ENCODE measurements around the gene GPC6.
"Not testable (repeated sequence)": the region's sequence is repeated elsewhere in the genome, so short reads cannot be mapped to it uniquely, and the experiment has no call there.

Gene GPC6

DNA sequence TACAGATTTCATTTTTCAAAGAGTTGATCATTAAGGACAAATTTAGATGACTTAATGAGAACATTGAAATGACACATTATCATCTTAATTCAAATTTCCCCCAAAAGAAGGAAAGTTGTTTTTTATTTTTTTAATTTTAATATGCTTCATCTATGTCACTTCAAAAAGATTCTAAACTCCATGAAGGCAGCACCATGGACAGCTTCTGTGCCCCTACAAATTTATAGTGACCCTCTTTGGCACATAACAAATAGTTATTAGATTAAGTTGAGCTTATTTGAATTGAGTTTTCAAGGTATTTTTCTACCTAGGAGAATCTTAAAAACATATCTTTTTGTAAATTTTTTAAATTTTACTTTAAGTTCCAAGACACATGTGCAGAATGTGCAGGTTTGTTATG is 1054.2 kb downstream of the GPC6 start:
- DNase-seq: no peak

DNA sequence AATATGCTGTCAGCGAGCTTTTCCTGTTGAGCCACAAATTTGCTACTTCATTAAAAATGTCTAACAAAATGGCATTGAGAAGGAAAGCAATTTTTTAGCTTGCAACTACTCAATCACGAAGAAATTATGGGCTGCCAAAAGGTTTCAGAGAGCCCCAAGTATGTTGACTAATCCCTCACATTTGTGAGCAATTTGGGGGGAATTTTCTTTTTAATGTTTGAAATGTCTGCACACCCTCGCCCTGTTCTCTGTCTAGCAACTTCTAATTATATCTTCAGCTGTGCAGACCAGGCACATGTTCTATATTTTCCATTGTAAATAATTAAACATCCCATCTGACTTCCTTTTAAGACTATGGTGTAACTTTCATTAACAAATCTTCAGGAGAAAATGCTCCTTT is 1060.0 kb downstream of the GPC6 start:
- no peak for DNase-seq

DNA sequence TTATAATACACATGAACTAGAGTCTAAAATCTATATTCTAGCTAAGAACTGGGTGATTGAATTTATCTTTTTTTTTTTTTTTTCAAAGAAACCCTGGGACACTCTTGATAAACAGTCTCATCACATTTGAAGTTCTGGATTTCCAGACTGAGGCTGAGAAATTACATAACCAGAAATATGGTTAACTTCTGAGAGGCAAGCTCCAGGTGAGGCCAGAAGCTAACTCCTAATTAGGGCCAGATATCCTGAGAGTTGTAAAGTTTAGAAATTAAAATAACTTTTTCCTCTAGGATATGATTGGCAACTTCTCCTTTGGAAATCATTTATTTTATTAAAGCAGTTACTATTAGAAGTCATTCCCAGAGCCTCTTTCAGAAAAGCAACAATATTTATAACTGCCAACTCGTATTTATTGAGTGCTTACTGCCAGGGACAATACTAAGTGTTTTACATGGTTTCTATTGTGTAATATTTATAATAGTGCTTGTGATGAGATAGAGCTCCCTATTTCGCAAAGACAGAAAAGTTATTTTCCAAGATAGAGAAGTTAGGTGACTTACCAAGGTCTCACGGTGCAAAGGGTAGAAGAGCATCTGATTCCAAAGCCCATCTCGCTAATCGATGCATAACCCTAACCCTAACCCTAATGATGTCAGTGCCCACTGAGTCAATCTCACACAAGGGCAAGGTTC is 1065.2 kb downstream of the GPC6 start:
- DNase-seq: no peak

DNA sequence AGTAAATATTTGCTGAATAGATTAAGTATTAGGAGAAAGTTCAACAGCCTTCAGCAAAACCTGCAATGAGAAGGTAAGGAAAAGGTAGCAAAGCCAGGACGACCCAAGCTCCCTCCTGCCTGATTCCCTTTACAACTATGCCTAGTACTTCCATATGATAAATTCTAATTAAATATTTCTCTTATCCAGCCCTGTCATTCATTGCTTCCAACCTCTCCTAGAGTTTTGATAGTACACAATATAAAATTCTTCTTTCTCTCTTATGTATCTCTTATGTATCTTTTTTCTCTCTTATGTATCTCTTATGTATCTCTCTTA is 1065.7 kb downstream of the GPC6 start:
- no peak for DNase-seq

DNA sequence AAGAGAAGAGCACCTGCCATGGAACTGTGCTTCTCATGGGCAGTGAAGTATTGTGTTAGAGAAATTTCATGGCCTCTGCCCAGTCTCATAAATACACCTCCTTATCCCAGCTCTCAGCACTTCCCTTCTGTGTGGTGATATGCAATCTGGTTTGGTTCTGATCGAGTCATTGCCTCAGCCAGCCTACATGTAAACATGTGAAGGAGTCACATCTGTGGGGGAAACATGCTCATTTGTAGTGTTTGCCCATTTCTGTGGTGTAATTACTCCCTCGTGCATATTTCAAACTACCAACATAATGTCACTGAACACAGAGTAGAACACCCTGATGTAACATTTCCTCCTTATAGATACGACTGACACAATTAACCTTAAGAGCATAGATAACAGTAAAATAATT is 1069.9 kb downstream of the GPC6 start:
- DNase-seq: no peak

DNA sequence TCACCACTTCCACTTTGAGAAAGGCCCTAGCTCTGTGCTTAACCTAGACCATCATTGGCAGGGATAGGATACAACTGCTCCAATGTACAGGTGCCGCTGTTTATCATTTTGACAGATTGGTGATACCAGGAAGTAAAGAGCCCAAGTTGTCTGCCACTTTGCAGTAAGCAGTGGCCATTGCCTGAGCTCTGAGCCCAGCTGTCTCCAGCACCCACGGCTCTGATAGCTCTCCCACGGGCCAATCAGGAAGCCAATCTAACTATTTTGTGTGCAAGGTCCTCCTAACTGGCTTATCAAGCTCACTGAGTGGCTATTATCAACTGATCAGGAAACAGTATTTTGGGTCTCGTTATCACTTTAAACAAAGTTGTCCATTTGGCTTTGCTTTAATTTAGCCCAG is 1071.7 kb downstream of the GPC6 start:
- no peak for DNase-seq

DNA sequence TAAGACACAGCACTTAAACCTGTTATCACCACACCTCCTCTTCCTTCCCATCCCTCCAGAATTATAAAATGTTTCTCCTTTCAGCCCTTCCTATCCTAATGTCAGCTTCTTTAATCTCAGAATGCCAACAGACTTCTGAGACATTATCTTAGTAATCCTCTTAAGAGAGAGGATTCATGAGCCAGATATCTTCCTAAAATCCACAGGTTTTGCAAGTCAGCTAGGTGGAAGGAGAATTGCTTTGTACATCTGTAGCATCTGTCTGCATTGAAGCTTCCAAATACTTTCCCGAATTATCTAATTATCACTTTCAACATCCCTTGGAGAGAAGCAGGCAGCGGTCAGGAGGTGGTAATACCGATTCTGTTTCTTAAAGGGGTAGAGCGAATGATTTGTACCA is 1073.8 kb downstream of the GPC6 start:
- DNase-seq: no peak

DNA sequence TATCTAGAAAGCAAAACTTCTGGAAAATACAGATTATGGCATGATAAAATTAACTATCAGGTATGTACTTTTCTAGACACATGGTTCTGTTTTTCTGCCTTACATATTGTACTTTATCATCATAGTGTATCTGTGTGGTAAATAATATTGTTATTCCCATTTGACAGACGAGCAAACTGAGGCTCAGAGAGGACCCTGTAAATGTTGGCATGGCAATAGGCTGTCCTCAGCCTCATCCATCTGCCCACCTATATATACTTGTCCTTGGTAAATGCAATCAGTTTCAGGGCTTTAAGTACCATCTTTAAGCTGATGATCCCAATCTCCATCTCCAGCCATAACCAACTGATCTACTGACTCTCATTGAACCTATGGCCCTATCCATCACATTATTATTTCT is 1074.9 kb downstream of the GPC6 start:
- DNase-seq: no peak

DNA sequence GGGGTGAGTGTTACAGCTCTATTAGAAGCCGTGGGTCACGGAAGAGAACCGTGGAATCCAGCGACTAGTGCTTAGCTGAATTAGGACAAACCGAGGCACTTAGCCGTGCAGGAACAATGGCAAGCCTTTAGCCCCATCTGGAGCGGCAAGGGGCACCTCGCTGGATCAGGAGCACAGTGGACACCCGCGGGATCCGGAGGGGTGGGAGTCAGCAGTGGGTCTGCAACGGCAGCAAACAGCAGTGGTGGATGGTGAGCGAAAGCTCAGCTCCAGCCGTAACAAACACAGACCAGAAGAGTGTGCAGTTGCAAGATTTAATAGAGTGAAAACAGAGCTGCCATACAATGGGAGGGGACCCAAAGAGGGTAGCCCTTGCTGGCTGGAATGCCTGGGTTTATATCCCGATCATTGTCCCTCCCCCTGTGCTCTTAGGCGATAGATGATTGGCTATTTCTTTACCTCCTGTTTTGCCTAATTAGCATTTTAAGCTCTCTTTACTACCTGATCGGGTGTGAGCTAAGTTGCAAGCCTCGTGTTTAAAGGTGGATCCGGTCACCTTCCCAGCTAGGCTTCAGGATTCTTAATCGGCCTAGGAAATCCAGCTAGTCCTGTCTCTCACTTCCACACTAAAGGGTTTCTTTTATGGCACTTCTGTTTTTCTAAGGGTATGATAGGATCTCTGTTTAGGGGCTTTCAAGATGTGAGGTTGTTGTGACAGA is 1076.4 kb downstream of the GPC6 start:
- DNase-seq: not testable (repeated sequence)

DNA sequence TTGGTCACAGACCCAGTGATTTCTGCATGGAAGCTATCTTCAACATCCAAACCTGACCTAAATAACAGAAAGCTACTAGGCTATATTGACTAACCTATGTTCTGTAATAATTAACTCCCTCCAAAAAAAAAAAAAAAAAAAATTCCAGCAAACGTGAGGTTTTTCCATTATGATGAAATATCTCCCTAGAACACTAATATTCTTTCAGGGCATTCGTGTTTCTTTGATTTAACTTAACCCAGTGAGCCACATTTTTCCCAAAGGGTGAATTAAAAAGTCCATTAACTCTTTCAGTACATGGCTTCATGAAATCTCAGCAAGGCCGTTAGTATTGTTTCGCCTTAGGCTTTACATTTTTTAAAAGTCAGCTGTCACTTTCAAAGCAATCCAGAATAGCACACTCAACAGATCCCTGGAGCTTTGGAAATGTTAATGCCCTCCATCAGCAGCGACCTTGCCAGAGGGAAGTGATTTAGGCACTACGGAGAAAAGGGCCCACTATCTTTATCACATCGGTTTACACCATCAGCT is 1077.1 kb downstream of the GPC6 start:
- DNase-seq: no peak

DNA sequence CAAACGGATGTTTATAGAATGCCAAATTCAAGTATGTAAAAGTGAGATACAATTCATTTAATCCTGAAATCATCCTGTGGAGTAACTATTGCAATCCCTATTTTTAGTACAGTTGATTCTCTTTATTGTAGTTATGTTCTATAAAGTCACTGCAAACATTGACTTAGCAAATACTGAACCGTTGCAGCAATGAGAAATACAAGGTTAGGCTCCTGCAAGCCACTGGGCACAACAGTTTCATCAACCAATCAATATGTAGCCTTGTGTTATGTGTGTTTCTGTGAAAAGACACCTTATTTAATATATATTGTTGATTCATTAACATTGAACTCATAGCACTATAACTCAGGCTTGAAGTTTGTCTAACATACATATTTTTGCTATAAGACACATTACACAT is 1078.4 kb downstream of the GPC6 start:
- no peak for DNase-seq

DNA sequence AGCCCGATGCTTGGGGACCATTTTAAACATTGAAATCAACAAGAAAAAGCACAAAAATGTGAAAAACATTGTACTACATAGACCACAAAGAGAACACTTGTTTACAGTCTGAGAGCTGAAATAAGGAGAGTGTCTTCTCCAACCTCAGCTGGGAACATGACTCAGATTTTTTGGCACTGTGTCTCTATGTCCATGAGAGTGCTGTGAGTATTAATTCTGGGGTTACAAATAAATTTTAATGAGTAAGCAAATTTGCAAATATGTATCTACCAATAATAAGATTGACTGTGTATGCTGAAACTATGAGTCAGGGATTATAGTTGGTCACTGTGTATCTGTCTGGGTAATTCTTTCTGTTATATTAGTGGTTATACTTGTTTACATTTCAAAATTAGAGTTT is 1078.9 kb downstream of the GPC6 start:
- DNase-seq: no peak

DNA sequence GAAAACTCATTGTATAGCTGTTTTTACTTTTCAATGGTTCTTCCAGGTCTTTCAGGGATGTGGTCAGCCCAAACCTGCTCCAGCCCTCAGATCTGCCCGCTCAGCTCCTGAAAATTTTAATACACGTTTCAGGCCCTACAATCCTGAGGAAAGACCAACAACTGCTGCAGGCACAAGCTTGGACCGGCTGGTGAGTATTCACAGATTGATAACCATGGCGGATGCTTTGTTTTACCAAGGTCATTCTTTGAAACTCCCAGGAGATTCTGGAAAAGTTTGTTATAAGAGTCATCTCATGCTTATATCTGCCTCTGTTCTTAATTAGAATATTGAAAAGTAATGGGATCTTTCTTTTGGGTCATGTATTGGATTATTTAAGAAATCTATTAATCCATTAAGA is 1079.3 kb downstream of the GPC6 start:
- no peak for DNase-seq

DNA sequence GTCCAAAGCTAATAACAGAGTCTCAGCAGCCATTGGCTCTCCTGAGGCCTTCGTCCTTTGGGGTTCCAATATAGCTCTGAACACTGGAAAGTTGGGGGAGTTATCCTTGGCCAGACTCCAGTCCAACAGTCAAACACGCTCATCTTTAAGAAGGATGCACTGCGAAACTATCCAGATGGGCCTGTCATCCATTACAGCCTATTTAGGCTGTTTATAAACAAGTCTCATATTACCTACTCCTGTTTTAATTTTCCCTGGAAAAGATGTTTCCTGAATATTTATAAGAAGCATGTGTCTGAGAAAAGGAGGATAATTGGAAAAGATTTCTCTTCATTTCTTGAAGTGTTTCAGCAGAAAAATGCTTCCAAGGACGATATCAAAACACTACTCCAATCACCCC is 1082.2 kb downstream of the GPC6 start:
- DNase-seq: no peak

DNA sequence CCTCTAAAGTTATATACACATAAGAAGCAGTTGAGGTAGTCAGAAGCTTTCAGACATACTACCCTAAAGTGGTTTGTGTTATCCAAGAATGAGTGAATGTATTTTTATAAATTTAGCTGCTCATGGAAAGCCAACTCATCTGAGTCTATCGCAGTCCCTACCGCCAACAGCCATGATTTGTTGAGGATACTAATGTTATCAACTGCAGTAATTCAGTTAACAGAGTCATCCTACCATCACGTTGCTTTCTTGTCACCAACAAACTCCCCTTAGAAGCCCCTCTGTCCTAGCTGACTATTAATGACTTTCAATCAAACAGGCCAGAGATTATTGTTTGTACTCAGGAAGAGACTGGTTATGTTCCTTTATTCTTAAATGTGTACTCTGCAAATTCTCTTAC is 1083.0 kb downstream of the GPC6 start:
- DNase-seq: no peak

DNA sequence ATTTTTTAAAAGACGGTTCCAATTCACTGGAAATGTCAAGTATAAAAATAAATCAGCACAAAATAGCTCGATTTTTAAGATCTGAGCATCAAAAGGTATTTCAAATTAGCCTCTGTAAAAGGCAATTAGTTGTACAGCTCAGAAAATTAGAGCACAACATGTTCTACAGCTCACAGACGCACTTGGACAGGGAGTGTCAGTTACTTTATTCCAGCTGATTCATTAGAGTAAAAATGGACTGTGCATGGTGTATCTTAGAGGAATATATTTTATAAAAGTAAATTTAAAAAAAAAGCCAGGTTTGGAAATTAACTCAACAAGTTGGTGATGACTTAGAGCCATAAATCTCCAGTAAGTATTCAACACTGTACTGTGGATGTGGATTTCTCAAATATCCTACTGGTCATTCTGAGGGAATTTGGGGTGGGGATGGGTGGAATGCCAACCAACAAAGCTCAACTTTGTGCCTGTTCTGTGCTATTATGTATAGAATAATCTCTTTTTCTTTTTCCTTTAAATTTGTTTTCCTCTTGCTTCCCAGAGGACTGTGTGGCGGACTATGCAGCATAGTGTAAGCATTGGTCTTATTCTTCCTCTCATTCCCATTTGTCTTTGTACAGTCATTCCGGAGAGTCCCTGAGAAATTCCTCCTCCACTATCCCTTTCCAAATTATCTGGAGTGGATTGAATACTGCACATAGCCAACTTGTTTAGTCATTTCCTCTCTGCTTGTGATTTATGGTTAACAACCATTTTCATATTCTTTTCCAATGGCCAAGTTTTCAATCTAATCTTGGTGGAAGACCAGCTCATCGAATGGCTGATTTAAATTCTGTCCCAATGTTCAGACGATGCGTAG is 1083.6 kb downstream of the GPC6 start:
- DNase-seq: no peak

DNA sequence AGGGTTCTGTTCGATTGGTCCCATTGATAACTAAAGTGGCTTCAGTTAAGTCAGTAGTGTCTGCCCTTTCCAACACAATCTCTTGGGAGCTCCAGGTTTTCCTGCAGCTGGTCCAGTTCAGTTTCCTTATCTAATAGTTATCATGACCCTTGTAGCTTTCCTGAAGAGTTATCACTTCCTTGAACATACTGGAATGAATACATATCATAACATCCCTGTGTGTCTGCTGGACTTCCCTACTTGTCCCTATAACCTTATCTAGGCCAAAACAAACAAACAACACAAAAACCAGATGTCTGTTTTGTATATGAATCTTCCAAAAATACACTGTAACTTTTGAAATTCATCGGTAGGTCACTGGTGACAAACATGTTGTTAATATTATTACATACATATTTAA is 1085.3 kb downstream of the GPC6 start:
- no peak for DNase-seq

DNA sequence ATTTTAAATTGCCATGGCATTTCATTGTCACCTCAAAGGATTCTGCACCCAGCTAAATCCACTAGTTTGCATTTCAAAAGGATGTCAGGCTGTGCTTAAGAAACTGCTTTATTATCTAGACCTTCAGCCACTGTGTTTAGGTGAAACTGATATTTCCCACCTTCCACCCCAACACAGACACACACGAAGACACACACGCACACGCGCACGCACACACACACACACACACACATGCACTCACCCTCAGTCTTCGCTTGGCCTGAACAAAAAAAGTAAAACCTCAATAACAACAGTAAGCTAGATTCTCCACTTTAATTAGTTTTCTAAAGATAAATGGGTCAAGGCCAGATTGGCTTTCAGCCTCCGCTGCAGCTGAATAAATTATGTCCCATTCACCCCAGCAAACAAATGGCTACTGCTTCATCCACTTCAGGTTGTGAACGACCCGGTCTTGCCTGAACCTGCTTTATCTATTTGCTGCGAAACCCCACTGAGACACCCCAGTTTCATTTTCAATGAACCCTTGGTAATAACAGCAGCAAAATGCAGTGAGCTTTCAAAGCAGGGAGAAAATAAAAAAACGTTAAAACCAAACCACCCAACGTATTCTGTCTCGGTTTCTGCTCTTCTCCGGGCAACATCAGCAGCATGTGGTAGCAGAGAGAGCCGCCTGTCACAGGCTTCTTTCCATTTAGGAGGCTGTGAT is 1086.1 kb downstream of the GPC6 start:
- peak; percentile 34 for DNase-seq

DNA sequence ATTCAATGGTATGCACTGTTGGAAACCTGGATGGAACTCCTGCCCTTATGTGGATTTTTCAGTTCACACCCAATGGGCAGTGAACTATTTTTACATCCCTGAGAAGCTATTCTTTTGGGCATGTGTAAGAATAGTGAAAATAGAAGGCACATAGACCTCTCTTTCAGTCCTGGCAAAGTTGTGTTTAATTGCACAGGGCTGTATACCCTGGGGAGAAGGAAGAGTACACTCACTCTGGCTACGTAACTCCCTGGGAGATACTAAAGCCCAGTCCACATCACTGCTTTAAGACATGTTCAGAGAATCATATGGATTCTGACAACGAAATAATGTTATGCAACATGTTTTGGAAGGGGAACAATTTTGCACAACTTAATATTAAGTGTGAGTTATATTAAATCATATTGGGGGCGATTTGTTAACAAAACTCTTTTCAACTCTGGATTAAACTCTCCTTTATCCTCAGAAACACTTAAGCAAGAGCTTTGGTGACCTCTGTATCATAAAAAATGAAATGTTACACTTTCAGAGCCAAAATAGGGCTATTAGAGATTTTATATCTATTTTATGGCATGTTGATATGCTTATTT is 1086.8 kb downstream of the GPC6 start:
- no peak for DNase-seq

DNA sequence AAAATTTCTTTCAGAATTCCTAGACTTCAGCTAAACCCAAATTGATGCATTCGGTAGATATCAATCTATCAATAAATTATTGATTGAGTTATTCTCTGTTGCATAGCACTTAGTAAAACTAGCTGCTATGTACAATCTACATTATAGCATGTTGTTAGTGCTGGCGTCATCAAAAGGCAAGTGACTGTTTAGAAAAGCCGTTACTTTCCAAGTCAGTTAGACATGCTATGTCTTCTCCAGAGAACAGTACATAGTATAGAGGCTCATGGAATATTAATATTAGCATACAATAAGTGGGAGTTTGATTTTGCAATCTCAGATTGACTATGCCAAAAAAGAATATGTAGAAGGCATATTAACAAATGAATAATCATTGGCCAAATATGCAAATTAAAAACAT is 1087.3 kb downstream of the GPC6 start:
- DNase-seq: no peak

DNA sequence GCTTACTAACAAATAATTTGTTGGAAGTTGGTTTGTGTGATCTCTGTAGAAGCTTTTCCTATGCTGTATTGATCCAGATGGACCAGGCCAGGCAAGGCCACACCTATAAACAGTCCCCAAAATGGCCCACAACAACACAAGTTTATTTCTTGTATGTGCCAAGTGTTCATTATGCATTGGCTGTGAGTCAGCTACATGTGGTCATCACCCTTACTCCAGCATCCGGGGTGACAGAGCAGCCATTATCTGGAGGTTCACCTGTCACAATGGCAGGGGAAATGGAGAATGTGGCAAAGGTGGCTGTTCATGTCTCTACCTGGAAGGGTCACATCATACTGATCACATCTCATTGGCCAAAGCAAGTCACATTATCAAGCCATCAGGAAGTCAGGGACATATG is 1088.6 kb downstream of the GPC6 start:
- no peak for DNase-seq

DNA sequence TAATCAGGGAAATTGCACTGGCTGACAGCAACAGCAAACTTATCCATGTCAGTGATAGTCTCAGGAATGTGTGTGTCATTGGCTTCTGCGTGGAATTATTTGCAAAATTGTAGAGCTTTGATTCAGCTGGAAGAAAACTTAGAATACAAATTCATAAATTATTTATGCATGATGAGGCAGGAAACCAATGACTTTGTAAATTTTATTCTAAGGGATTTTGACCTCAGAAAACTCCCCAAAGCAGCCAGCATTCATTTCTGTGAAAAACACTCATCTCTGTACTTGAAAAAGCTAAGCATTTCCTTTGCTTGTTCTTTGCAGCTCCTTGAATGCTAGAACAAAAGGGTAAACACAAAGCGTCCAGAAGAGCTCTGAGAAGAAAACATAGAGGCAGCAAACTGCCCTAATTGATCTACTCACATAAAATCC is 1090.5 kb downstream of the GPC6 start:
- DNase-seq: no peak

DNA sequence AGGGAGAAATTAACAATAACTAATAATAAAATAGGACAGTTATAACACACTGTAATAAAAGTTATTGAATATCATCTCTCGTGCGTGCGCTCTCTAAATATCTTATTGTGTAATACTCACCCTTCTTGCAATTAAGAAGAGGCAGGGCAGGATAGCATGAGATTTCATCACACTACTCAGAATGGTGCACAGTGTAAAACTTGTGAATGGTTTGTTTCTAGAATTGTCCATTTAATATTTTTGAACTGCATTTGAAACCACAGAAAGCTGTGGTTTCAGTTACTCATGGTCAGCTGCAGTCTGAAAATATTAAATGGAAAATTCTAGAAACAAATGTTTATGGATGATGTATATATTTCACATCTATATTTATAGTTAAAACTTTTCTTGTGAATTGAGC is 1091.8 kb downstream of the GPC6 start:
- DNase-seq: no peak
